ENCODE results near the gene TRAPPC6A.
"Not testable (repeated sequence)": the region's sequence is repeated elsewhere in the genome, so short reads cannot be mapped to it uniquely, and the experiment has no call there.

Gene TRAPPC6A

DNA sequence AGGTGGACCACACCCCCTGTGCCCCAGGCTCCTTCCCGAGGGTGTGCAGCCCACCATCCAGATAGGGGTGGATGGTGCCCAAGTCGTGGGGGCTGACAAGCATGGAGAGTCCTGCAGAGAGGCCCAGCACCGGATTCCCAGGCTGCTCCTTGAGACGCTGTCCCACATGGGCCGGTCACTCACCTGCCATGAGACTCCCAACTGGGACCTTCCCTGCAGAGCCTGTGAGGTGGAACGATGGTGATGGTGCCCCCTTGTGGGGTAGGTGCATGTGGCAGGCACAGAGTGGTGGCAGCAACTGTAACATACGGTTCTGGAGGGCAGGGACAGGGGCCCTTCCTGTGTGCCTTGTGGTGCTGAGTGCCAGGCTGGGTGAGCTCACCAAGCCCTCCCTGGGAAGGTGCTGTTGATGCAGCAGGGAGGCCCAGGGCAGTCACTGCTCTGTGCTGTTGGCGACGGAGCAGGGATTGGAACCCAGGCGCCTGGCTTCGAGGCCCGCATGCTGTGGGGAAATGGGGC is 52.0 kb downstream of the TRAPPC6A start:
- DNase-seq, result peak; percentile 78

DNA sequence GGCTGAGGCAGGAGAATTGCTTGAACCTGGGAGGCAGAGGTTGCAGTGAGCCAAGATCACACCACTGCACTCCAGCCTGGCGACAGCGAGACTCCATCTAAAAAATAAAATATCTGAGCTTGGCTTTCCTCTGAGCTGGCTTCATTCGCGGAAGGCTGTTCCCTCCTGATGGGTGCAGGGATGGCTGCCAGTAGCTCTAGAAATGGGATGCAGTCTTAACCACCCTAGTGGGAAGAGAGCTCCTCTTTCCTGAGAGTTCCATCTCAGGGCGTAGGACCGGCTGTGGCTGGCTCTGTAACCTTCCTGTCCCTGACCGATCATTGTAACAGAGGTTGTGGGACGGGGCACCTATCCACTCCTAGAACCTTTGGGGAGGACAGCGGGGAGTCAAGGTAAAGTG is 52.7 kb downstream of the TRAPPC6A start:
- no peak for DNase-seq

DNA sequence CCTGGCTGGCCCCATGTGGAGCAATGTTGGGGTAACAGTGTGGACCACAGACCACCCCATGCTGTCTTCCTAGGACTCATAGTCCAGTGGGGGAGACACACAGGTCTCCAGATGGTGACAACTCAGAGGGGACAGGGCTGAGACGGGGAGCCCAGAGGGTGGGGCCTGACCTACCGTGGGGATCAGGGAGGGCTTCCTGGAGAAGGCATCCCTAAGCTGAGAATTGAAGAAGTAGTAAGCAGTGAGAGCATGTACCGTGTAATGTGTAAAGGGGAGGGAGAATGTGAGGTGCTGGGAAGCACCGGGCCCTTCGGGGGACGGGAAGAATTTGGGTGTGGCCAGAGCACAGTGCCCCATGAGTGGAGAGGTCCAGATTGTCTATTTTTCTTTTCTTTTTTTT is 54.0 kb downstream of the TRAPPC6A start:
- no peak for DNase-seq

DNA sequence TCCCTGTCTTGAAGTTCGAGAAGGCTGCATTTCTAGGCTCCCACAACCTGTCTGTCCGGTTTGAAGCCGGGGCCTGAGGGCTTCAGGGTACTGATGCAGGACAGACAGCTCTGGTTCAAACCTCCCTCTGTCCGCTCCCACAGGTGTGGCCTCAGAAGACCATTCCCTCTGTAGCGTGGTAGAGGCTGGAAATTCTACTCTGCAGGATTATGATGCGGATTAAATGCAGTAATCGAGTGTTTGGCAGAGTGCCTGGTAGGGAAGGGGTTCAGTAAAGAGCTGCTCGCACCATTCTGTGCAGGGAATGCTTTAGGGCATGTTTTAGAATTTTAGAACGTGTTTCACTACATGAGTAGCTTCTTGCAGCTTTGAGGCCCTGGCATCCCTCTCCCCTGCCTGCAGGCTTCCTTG is 54.6 kb downstream of the TRAPPC6A start:
- no peak for DNase-seq

DNA sequence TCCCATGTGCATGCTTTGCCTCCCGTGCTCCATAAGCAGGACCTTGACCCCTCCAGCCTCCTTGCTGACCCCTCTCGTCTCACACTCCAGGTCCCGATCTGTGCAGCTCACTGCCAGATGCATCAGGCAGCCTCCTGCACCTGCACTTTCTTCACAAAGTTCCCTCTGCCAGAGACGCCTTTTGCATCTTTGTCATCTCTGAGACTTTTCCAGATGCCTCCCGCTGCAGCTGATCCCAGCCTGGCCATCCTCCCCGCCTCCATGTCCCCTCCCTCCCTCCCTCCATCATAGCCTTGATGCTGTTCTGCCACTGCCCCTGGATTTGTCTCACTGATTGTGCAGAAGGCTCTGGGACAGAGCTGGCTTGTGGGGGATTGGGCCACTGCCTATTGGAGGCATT is 55.2 kb downstream of the TRAPPC6A start:
- DNase-seq, result no peak

DNA sequence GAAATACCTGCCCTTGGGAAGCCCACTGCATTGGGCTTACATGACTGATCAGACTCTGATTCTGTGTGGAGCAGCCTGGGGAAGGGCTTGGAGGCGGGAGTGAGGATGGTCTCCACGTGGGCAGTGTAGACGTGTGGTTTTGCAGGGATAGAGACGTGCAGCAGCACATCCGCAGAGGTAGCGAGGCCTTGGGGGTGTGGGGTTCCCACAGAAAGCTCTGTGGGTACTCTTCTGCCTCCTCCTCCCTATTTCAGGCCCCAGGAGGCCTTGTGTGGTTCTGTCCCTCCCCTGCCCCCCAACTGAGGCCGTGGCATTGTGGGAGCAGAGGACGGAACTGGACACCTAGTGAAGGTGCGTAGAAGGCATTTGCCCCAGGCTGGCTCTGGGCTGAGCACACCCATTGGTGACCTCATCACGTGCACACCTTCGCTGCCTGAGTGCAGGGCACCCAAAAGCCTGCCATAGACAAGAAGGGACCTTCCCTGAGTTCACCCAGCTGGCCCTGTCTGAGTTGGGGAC is 56.2 kb downstream of the TRAPPC6A start:
- no peak for DNase-seq

DNA sequence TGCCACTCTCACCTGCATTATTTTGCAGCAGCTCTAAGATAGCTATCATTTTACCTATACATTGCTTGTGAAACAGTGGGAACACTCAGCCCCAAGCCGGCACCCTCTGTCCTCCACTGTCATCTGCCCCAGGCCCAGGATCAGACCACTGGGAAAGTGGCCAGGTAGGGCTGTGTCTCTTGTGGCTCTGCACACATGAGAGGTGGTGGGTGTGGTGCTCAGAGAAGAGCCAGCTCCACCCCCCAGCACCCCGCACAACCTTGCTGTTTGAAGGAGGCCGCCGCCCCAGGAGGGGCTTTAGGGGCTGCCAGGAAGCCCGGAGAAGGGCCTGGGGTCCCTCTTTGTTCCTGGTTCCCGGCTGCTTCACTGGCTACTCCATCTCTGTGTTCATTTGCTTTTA is 58.5 kb downstream of the TRAPPC6A start:
- no peak for DNase-seq

DNA sequence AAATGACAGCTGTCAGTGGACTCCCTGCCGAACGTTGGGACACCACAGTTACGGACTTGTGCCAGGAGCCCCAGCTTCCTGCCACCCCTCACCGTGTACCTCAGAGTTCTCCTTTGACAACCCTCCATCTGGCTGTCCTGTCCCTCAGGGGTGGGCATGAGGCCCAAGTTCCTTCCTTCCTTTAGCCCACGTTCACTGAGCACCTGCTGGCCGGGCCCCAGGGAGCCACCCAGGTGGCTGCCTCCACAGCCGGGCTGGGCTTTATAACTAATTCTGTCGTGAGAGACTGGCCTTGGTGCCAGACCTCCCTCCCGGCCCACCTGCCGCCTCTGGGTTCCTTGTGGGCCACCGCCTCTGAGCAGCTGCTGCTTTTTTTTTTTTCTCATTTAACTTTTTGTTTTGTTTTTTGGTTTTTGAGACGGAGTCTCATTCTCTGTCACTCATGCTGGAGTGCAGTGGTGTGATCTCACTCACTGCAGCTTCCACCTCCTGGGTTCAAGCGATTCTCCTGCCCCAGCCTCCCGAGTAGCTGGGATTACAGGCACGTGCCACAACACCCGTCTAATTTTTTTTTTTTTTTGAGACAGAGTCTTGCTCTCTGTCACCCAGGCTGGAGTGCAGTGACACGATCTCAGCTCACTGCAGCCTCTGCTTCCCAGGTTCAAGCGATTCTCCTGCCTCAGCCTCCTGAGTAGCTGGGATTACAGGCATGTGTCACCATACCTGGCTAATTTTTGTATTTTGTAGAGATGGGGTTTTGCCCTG is 59.3 kb downstream of the TRAPPC6A start:
- DNase-seq, result not testable (repeated sequence)

DNA sequence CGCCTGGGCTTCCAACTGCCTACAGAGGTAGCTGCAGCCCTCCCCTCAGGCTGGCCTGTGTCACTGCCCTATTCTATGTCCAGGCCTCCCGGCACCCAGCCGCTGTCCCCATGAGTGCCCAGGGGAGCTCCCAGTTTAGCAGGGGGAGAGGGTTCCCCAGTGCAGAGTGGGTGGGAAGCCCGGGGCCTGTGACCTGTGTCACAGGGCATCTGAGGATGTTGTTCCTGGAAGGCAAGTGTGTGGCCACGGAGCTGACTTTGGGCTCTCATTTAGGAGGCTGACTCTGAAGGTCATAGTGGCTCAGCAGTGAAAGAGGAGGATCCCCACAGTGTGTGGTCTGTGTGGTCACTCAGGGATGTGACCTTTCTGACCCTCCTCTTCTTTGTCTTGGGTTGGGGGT is 59.9 kb downstream of the TRAPPC6A start:
- no peak for DNase-seq

DNA sequence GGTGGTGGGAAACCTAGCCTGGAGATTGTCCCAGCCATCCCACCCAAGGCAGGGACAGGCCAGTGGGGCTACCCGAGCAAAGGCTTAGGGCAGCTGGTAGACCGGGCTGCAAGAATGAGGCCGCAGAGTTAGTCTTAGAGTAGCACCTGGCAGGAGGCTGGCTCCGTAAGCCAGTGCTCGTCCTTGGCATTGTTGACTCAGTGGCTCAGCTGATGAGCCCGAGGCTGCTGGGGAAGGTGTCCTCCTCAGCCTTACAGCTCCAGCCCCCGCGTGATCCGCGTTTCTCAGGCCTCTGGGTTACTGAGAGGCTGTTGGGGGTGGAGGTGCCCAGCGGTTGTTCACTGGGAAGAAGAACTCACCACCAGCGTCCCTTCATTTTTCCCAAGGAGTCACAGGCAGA is 60.4 kb downstream of the TRAPPC6A start:
- peak; percentile 10 for DNase-seq

DNA sequence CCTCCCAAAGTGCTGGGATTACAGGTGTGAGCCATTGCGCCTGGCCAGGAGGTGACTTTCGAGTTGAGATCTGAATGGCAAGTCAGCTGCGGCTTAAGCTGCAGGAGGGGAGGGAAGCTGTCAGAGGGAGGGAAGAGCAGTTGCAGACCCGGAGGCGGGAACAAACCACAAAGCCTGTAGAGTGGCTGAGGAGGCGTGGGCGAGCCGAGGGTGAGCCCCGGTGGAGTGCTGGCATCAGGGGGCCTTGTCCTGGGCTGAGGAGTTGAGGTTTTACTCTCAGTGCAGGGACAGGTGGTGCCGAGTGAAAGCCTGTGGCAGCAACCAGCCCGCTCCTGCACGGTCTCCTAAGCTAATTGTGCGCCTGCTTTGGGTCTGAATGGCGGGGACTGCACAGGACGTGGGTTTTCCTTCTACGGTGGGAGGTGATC is 60.9 kb downstream of the TRAPPC6A start:
- DNase-seq, result peak; percentile 58

DNA sequence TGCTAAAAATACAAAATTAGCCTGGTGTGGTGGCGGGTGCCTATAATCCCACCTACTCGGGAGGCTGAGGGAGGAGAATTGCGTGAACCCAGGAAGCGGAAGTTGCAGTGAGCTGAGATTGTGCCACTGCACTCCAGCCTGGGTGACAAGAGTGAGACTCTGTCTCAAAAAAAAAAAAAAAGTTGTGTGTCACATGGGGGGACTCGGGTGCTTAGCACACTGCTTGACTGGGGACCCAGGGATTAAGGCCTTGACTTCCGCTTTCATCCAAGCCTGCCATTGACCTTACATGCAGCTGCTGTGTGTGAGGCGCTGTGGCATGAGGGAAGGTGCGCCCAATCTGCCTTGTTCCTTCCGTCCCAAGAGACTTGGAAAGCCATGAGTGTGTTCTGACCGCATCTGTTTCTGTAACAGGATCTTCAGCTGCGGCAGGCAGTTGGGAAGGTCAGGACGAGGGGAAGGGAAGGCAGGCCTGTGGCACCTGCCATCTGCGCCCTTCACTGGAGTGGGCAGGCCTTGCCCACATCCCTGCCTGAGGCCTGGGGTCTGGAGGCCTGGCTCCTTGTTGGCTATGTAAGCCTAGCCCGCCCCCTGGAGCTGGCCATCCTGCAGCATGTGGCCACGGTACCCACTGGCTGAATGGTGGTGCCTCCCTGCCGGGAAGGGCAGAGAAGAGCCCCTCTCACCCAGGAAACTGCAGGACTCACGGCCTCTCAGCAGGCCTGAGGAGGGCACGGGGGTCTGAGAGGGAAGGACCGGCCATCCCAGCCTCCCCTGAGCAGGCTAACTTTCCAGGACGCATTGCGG is 62.0 kb downstream of the TRAPPC6A start:
- no peak for DNase-seq

DNA sequence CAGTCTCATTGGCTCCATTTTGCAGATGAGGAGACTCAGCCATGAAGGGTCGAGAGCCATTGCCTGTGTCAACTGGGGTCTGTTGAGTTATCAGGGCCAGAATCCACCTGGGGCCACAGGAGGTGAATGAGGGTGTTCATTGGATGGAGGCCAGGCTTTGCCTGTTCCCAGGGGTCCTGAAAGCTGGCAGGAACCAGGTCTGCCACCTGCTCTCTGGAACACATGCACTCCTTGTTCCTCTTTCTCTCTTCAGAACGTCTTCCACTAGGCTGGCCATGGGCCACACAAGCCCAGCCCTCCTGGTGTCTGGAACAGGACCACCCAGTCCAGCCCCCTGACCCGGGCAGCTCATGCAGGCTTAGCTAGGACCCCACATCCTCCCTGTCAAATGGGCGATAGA is 63.9 kb downstream of the TRAPPC6A start:
- no peak for DNase-seq

DNA sequence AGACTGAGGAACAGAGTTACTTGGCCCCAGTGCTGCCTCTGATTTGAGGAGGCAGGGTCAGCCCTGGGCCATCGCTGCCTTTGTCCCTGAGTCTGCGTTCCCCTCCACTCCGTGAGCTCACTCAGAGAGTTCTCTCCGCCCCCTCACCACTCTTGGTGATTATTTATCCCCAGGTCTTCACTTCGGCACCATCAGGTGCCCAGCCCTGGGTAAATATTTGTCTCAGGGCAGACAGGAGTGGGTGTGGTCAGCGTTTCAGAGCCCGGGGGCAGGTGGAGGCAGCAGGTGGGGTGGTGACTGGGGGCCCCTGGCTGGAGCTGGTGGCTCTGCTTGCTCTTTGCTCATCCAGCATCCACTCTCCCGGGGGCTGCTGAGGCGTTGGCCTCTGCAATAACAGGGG is 64.4 kb downstream of the TRAPPC6A start:
- DNase-seq, result no peak

All from CD4-positive, alpha-beta T cell treated with Interleukin-17A for 4 hours (primary cell).